Right ventricle myocardium inferior (tissue), 1 donor: ENCODE measurements around the gene ANKRD34B. TPM values are rescaled to one million over a fixed set of nuclear protein-coding genes. Genes with fewer than 3 reads are reported as not detected.

Experiments used
- ATAC-seq: fragments of 200-7000 bp; cut with Tn5 transposase; one replicate; pipeline ENCODE4 v1.9.1; 2020; ENCODE audit warnings: mild to moderate bottlenecking, moderate library complexity
- DNase-seq: peaks from one replicate; pipeline ENCODE4 v3.0.0; 2021; ENCODE audit errors: missing footprints
- intact Hi-C: fragments of 100-400 bp; cut with DNase I; formaldehyde crosslinking; loops from one replicate; pipeline ENCODE4 v1.11.0; 2022
- total RNA-seq: library from RNA; stranded (reverse); fragmentation: NEBNext Ultra II Directional; extraction: Animal tissue kit (Norgen Biotek cat#: 25700); gene quantifications from one replicate; pipeline ENCODE4 v1.2.1, GENCODE V29; 2021
- donor health status: DM: no; HTN: yes; CAD: no; lungs with severe emphysema.

Gene ANKRD34B
- total RNA-seq, 1 donor from 2014 or later, result not detected

- no peak for DNase-seq
- intact Hi-C loops, result no loop called here
- no peak for ATAC-seq
Observed at GRCh38 chr5:80577707-80578106, 7.6 kb upstream of the ANKRD34B start.

DNA sequence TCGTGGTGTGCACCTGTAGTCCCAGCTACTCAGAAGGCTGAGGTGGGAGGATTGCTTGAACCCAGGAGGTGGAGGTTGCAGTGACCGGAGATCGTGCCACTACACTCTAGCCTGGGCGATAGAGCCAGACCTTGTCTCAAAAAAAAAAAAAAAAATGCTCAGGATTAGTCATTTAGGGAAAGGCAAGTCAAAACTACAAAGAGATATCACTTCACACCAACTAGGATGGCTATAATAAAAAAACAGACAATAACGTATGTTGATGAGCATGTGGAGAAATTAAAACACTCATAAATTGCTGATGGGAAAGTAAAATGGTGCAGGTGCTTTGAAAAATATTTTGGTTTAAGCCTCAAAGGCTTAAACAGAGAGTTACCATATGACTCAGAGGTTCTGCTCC is 6.3 kb upstream of the ANKRD34B start:
- no peak for DNase-seq
- intact Hi-C loops, result no loop called here
- no peak for ATAC-seq

- no peak for DNase-seq
- intact Hi-C loops, result no loop called here
- ATAC-seq, result no peak
Observed at GRCh38 chr5:80573062-80573461, 3.0 kb upstream of the ANKRD34B start.

GRCh38 chr5:80569086-80569960 is 757 bp downstream of the ANKRD34B start:
- intact Hi-C loops, result no loop called here

GRCh38 chr5:80568251-80568650 is 1.8 kb downstream of the ANKRD34B start:
- DNase-seq (no peak), ATAC-seq (no peak)
- intact Hi-C loops, result no loop called here

More at GRCh38 chr5:80569086-80569960, 757 bp downstream of the ANKRD34B start:
- DNase-seq (no peak), ATAC-seq (no peak)

- intact Hi-C loops, result no loop called here
- ATAC-seq (no peak), DNase-seq (no peak)
Observed at GRCh38 chr5:80566711-80567259, 3.3 kb downstream of the ANKRD34B start.

DNA sequence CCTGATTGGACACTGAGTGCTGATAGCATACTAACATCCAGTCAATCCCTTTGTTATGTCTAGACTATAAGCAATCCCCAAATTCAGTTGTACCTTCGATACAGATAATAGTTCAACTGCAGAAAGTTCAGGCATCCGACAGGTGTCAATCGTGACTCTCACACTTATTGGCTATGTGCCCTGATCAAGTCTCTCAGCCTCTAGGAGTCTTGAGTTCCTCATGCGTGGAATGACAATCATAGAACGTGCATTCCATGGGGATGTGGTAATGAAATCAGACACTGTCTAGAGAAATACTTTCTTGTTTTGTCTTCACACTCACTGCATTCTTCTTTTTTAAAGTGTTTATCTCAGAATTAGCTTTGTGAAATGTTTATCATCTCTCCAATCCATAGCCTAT is 4.8 kb downstream of the ANKRD34B start:
- intact Hi-C loops, result no loop called here
- no peak for DNase-seq

DNA sequence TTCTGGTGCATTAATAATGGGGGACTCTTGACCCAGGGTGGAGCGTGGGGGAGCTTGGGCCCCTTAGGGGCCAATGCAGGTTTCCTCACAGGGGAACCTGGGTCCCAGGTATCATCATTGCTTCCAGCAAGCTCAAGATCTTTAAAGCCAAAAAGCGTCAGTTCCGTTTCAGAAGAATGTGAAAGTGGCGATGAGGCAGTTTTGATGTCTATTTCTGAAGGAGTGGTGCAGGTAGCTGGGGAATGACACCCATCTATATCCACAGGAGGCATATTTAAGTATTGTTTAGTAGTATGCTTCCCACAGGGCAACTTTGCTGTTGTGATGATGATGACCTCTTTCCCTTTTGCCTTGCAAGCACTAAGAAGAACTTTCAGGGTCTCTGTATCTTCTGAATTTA is 10.8 kb downstream of the ANKRD34B start:
- DNase-seq, result no peak
- intact Hi-C loops, result no loop called here
- no peak for ATAC-seq

More for the DNA sequence above, 4.8 kb downstream of the ANKRD34B start:
- no peak for ATAC-seq

DNA sequence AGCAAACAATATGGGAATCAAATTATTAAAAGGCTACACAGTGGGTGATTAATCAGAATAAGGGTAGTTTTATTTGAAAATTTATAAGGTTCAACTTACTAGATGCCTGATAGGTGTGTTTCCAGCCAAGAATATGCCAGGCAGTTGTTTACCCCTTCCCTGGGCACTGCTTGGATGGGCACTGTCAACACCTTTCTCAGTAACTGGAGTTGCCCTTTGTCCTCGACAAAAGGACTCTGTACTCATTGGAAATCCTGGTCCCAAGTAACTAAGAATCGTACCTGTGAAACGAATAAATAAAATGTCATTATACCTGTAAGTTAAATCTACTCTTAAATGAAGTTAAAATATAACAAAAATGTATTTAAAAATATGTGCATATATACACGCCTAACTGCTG is 15.0 kb downstream of the ANKRD34B start:
- intact Hi-C loops, result no loop called here
- ATAC-seq (no peak), DNase-seq (no peak)

DNA sequence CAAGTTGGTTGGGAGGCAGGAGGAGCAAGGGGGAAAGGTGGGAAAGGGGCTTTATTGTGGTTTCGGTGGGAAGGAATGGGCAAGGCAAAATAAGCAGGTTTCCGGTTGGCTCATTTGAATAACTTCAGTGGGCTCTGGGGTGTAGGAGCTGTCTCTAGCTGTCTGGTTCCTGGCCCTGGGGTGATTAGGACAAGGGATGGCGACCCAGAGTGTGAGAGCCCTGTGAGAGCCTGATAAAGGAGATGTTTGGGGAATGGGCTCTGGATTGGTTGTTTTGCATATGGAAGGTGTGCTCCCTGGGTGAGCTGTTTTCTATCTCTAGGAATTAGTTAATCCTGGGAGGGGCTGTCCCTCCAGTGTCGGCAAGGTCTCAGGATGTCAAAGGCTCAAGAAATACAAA is 15.4 kb downstream of the ANKRD34B start:
- ATAC-seq (no peak), DNase-seq (no peak)
- intact Hi-C loops, result no loop called here

GRCh38 chr5:80541392-80541791 is 28.7 kb downstream of the ANKRD34B start:
- no peak for ATAC-seq
- DNase-seq, result no peak
- intact Hi-C loops, result no loop called here

DNA sequence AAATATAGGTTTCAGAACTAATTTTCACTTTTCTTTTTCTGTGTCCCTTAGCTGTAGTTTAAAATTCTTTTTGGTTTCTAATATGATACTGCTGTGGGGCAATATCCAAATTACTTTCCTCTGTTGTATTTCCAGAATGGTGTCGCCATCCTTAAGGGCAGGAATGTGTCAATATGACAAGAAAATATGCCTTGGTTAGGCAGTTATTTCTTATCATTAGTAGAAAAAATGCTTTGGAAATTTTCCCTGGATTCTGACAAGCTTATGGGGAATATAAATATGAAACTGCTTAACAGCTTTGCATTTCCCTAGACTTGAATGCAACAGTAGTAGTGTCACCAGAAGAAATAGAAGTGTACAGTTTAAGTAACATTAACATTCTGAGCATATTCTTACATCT is 29.4 kb downstream of the ANKRD34B start:
- ATAC-seq (no peak), DNase-seq (no peak)
- intact Hi-C loops, result no loop called here

GRCh38 chr5:80516826-80517225 is 53.3 kb downstream of the ANKRD34B start:
- ATAC-seq, result no peak
- intact Hi-C loops, result no loop called here
- DNase-seq, result no peak

DNA sequence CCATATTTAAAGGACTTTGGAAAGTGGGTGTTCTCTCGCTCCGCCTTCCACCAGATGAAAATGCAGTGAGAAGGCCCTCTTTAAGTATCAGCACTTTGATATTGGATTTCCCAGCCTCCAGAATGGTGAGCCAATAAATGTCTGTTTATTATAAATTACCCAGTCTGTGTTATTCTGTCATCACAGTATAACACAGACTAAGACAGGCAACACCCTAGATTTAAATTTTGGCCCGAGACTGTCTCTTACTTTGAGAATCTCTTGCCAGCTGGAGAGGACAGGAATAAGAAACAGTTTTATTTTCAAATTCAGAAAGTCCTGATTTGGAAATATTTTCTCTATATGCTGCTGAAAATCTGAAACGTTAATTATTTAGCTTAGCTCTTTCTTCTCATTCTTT is 60.7 kb downstream of the ANKRD34B start:
- DNase-seq (no peak), ATAC-seq (no peak)
- intact Hi-C loops, result no loop called here

GRCh38 chr5:80508844-80509243 is 61.2 kb downstream of the ANKRD34B start:
- ATAC-seq (no peak), DNase-seq (no peak)
- intact Hi-C loops, result no loop called here

DNA sequence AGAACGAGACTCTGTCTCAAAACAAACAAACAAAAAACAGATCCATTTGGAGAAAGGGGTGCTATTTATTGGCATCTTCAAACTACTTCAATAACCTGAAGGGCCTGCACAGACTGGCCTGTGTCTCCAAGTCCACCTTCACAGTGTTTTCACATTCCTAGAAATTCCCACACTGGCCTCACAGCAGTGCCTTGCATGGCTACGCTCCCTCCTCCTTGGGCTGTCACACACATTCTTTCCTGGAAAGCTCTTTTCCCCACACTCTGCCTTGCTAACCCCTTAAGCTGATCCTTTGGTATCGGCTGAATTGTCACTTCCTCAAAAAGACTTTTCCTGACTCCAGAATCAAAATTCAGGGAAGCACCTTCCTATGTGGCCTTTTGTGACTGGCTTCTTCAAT is 62.4 kb downstream of the ANKRD34B start:
- intact Hi-C loops, result no loop called here
- no peak for DNase-seq
- ATAC-seq, result no peak

Other genes starting within 250 kb of the ANKRD34B start
- gene ZFYVE16, start 162.2 kb downstream of the ANKRD34B start, total RNA-seq, result 32.8 TPM
- 1.6 TPM for gene FAM151B, start 82.2 kb downstream of the ANKRD34B start, total RNA-seq
- 10.4 TPM for gene MSH3, start 84.4 kb upstream of the ANKRD34B start, total RNA-seq
- gene DHFR, start 84.7 kb upstream of the ANKRD34B start, total RNA-seq, result 11.1 TPM